Measurements from ENCODE around the gene IGF1. TPM values are rescaled to one million over a fixed set of nuclear protein-coding genes. Genes with fewer than 3 reads are reported as not detected.

Gene IGF1
- total RNA-seq, 1 experiment from 2014 or later = 0.42 TPM

DNA sequence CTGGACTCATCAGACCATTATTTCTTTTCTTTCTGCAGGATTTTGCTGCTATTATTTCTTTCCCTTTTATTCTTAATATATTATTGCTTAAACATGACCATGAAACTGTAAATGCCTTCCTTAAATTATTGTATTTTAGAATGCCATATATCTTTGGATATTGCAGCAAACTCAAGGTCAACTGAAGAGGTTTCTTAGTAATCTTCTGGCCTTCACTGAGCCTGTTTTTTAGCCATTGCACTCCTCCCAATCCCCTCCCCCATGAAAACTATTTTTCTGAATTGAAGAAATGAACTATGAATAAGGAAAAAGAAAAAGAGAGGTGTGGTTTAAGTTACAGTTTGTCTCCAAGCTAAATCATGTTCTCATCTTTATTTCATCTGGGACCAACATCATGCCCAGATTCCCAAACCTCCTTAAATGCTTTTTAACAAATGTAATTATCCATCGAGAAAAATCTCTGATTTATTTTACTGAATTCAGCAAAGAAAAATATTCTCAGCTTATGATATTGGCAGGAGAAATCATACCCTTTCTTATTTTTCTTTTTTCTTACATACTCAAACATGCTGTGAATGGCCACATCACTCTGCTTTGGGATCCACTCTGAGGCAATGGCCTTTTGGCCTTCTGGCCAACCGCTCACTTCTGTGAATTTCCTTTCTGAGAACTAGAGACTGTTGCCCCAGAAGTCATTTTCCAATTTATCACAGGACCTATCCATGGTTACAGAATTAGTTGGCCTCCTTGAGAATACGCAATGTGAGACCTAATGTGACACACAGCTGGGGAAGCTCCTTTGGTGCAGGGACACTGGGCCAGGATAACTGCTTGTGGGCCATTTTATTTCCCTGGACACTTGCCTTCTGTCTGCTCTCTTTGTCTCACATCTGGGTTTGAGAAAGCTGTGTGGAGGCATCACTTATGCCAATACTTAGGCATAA lies 50.9 kb downstream of the IGF1 start:
- H3K27me3 ChIP-seq (ENCODE audit: insufficient read depth, low read length) = no peaks in the 10 kb centered on the region
- no peak overlapping the region for H3K9ac ChIP-seq (ENCODE audit: low read length)
- ChIA-PET CTCF (no interaction called here), RAD21 (ENCODE audit: low non-redundant PET in 1 of 2, low total read pairs in 2 of 2, uncharacterized antibody in 2 of 2, unreplicated experiment in 2 of 2) (no interaction called here), POLR2A (no interaction called here)
- H3K79me2 ChIP-seq (ENCODE audit: insufficient read depth, low read length) = no peaks in the 10 kb centered on the region
- H4K20me1 ChIP-seq (ENCODE audit: insufficient read depth) = no peaks in the 10 kb centered on the region
- intact Hi-C loops (cut with micrococcal nuclease) = no loop called here
- DNase-seq (ENCODE audit: low read depth, low spot score) (no peak), ATAC-seq (no peak)
- BruUV-seq (replicated peaks) = no TSS peak
- H2AFZ ChIP-seq (ENCODE audit: low read depth, low read length, poor library complexity, severe bottlenecking) = no peak overlapping the region
- no peak overlapping the region for H3K4me2 ChIP-seq (ENCODE audit: low read length)
- H3K4me1 ChIP-seq (ENCODE audit: control insufficient read depth in 1 of 2, insufficient read depth in 2 of 2, low read length in 2 of 2) = no peaks in the 10 kb centered on the region
- H3K36me3 ChIP-seq (ENCODE audit: control insufficient read depth in 1 of 2, insufficient read depth in 2 of 2, low read length in 2 of 2) = no peaks in the 10 kb centered on the region
- no peak overlapping the region for H3K27ac ChIP-seq (ENCODE audit: low read depth, low read length)
- no peak overlapping the region for H3K4me3 ChIP-seq (replicated peaks in 1 of 2; ENCODE audit: low read depth in 1 of 2, low read length in 2 of 2)
- TF ChIP-seq POLR2AphosphoS5 (IDR thresholded peaks at IDR 0.05; ENCODE audit: low read depth, low read length) (no peak), SP1 (IDR thresholded peaks at IDR 0.05; ENCODE audit: low read depth) (no peak), FOSL1 (IDR thresholded peaks at IDR 0.05; ENCODE audit: low read depth) (no peak), SIN3A (IDR thresholded peaks at IDR 0.05; ENCODE audit: low read depth) (no peak), TCF7L2 (IDR thresholded peaks at IDR 0.05; ENCODE audit: borderline replicate concordance, extremely low read depth, insufficient read depth, insufficient read length) (no peak), SRF (IDR thresholded peaks at IDR 0.05; ENCODE audit: low read depth) (no peak), EZH2phosphoT487 (IDR thresholded peaks at IDR 0.05; ENCODE audit: borderline replicate concordance) (no peak), JUND (IDR thresholded peaks at IDR 0.05) (no peak), CBX3 (IDR thresholded peaks at IDR 0.05; ENCODE audit: low read depth) (no peak), ZFX (IDR thresholded peaks at IDR 0.05) (no peak), RAD21 (IDR thresholded peaks at IDR 0.05; ENCODE audit: low read depth) (no peak), MAX (IDR thresholded peaks at IDR 0.05) (no peak), CEBPB (IDR thresholded peaks at IDR 0.05; ENCODE audit: low read depth) (no peak), ZNF274 (IDR thresholded peaks at IDR 0.05; ENCODE audit: low read depth, low read length) (no peak)
- TF ChIP-seq, protein P1, sequence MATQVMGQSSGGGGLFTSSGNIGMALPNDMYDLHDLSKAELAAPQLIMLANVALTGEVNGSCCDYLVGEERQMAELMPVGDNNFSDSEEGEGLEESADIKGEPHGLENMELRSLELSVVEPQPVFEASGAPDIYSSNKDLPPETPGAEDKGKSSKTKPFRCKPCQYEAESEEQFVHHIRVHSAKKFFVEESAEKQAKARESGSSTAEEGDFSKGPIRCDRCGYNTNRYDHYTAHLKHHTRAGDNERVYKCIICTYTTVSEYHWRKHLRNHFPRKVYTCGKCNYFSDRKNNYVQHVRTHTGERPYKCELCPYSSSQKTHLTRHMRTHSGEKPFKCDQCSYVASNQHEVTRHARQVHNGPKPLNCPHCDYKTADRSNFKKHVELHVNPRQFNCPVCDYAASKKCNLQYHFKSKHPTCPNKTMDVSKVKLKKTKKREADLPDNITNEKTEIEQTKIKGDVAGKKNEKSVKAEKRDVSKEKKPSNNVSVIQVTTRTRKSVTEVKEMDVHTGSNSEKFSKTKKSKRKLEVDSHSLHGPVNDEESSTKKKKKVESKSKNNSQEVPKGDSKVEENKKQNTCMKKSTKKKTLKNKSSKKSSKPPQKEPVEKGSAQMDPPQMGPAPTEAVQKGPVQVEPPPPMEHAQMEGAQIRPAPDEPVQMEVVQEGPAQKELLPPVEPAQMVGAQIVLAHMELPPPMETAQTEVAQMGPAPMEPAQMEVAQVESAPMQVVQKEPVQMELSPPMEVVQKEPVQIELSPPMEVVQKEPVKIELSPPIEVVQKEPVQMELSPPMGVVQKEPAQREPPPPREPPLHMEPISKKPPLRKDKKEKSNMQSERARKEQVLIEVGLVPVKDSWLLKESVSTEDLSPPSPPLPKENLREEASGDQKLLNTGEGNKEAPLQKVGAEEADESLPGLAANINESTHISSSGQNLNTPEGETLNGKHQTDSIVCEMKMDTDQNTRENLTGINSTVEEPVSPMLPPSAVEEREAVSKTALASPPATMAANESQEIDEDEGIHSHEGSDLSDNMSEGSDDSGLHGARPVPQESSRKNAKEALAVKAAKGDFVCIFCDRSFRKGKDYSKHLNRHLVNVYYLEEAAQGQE (IDR thresholded peaks at IDR 0.05; ENCODE audit: low read depth) = no peak
- H3K9me2 ChIP-seq (ENCODE audit: insufficient read depth) = no peaks in the 10 kb centered on the region
- no peaks in the 10 kb centered on the region for H3K9me3 ChIP-seq (ENCODE audit: control insufficient read depth in 1 of 2, insufficient read depth in 1 of 2, low read depth in 1 of 2, low read length in 2 of 2)
